SW 1271 (cell line): Measurements from ENCODE around the gene NSMF.

Experiments
- DNase-seq, 2 experiments: peaks; one replicate each; lab custom pipeline; 2025; lab: John Stamatoyannopoulos, UW

NSMF gene, protein sequence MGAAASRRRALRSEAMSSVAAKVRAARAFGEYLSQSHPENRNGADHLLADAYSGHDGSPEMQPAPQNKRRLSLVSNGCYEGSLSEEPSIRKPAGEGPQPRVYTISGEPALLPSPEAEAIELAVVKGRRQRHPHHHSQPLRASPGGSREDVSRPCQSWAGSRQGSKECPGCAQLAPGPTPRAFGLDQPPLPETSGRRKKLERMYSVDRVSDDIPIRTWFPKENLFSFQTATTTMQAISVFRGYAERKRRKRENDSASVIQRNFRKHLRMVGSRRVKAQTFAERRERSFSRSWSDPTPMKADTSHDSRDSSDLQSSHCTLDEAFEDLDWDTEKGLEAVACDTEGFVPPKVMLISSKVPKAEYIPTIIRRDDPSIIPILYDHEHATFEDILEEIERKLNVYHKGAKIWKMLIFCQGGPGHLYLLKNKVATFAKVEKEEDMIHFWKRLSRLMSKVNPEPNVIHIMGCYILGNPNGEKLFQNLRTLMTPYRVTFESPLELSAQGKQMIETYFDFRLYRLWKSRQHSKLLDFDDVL

DNA sequence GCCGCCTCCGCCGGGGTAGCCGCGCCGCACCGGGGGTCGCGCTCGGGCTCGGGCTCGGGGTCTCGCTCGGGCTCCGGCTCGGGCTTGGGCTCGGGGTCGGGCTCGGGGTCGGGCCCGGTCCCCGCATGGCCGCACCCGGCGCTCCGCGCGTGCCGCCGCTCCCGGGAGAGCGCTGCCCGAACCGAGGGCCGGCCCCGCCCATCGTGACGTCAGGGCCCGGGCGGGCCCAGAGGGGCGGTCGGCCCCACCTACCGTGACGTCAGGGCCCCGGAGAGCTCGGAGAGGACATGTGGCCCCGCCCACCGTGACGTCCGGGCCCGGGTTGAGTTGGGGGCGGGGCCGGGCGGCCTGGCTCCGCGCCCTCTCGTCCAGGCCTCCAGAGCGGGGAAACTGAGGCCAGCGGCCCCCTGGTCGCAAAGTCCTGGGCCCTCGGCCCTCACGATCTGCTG, at the start of gene NSMF:
Gene NSMF (minus strand): TSS at position 183 of the 449 bp plus-strand sequence. CDS start 232 bp downstream, outside the sequence.
- peak; percentile 65 to 83 for DNase-seq

DNA sequence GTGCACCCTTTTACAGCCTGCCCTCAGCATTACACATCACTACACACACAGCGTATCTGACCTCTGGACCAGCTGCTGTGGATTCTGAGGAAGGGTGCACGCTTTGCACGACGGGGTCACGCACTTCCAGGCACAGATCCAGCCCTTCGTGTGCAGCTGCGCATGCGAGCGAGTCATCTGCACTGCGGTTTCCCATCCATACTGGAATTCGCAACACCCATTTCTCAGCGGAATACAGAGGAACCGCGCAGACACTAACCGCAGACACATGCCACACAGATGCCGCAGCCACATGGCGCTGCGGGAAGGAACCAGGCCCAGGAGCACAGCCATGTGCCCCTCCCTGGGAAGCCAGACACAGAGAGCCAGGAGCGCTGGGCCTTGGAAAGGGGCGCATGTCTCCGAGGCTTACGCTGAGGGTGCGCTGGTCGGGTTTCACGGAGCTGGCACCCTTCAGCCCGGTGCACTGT, 47.6 kb upstream of the NSMF start:
- no peak for DNase-seq

DNA sequence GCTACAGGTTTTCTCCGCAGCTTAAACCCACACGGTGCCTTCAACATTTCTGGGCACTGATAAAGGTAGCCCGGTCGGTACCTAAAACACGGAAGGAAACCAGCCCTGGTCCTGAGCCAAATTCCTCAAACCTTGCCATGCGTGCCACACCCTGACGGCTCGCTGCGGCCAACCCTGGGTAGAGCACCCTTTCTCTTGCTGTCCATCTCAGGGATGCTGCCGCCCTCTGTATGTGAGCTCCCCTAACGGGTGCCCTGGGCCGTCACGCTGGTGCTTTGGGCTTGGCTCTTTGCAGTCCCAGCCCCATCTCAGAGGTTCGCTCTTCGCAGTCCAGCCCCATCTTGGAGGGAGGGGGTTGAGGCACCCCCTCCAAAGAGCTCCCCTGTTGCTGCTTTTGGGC, 47.1 kb upstream of the NSMF start:
- DNase-seq, result no peak

DNA sequence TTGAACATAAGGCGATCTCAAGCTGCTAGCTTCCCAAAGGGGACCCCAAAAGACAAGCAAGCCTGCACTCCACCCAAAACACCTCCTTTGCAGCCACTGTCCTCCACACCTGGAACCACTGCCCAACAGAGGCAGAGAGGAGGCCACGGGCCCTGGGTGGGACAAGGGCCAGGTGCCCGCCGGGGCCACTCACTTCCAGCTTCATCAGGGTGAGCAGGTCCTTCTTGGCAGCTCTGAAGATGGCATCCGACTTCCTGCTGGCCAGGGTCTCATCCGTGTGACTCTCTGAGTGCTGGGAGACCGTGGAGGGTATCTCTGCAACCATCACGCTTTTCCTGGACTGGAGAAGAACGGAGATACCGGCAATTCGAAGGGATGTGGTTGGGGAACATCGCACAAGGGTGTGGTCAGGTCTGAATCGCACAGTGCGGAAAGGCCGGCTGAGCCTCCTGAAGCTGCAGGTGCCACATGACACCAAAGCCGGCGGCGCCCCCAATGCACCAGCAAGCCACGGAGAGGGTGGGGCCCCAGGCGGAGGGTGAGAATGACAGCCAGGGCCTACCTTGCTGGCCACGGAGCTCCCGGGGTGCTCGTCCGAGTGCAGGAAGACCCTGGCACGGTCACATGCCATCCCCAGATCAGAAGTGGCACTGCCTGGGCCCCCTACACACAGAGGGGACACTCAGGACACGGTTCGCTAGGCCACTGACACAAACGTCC, 46.4 kb upstream of the NSMF start:
- no peak for DNase-seq

DNA sequence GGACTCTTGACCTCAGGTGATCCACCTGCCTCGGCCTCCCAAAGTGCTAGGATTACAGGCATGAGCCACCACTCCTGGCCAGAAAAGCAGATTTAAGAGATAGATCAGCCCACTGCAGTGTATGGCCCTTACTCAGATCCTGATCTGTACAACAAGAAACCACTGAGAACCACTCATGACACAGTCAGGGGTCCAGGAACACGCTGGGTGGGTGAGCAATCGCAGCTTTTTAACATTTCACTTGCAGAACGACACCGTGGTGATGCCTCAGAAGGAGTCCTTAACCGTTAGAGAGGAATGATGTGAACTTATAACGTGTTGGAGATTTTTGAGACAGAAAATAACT, 45.3 kb upstream of the NSMF start:
- DNase-seq, result no peak

DNA sequence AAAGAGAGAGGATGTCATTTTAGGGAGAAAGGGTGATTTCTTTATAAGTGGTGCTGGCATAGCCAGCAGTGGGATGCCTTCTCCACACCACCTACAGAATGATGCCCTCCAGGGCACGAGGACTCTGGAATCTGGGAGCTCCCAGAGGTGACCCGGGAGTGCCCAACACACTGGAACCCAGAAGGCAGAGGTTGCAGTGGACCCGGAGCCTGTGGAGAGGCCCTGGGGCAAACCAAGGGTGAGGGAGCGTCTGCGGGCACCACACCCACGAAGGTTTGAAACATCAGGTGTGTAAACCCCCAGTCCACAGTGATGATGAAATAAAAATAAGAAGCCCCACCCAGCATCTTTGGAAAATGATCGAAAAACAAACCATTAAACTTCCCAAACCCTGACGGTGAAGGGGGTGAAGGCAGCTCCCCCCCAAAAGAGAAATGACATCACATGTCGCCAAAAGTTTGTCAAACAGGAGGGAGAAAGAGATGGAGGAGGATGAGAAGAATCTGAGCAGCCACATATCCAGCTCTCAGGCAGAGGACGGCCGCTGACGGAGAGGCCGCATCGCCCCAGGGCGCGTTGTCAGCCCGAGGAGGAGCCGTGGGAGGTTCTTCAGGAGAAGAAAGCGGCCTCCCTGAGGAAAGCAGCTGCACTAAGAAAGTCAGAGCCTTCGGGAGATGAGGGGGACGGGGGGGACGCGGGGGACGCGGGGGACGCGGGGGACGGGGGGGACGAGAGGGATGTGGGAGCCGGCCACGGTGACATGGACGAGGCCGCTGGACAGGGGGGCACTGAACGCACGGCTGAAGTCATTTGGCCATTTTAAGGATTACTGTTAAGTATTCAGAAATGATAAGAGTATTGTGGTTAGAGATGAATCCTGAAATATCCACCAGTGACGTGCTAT, 43.1 kb upstream of the NSMF start:
- no peak for DNase-seq

DNA sequence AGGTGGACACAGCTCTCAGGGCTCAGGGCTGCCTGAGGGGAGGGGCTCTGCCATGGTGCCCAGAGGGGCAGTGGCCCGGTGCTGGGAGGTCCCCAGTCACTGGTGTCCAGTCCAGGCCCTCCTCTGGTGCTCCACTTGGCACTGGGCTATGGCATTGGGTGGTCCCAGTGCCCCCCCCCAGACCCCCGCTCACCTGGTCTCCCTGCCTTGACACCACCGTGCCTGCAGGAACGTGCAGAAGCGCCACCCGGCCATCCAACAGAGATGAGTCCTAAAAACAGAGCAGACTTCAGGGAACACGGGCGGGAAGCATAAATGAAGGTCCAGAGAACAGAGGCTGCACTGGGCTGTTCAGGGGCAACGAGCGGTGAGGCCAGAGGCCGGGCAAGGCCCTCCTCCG, 42.3 kb upstream of the NSMF start:
- DNase-seq, result no peak

DNA sequence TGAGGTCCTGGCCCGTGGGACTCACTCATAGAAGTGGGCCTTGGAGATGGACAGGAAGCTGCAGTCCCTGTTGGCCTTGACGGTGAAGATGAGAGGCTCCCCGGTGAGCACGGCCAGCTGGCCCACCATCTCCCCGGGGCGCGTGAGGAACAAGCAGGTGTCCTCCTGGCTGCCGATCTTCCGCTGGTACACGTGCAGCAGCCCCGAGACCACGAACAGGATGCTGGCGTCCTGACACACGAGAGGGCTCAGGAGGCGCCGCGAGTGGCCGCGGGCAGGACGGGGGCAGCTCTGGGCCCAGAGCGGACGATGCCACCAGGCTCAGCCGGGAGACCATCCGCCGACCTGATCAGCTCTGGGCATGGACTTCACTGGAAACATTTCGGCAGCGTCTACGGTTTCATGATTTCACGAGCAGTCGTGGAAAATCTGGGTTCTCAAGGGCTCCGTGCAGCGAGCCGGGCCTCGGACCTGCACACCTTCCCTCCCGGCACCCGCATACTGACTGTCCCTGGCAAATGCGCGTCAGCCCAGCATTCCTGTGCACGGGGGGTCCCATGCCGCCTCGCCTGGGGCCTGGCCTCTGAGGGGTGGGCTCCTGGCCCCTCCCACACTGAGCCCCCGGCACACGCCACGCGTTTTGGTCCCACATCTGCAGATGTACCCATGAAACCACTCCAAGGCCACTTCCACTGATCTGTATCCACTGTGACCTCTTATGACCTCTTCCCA, 41.7 kb upstream of the NSMF start:
- no peak for DNase-seq

DNA sequence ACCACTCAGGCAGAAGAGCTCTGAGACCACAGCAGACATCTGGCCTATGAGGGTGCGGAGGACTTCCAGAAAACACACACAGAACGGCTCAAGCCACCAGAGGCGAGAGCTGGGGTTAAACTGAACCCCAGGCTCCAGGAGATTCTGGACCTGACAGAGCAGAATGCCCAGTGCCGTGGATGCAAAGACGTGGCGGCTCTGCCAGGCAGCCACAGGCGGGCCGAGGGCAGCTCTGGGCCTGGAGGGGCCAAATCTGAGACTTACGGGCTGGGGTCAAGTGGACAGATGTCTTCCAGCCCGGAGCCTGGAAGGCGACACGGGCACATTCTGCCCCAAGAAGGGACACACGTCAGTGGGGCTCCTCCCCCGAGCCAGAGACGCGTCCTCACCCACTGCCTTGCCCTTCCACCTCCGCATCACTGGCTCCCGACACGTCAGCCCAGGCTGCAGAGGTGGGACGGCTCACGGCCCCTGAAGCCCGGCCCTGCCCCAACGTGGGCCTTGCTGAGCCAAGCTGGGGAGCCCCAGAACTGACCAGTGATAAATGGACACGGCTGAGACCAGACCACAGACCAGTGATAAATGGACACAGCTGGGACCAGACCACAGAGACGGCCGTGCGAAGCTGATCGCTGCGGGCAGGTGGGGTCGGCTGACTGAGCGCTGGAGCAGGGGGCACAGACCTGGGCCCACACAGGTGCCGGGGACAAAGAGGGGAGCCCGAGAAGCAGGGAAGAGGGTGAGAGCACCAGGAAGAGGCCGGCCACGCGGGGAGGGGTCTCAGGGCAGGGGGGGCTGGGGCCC, 40.9 kb upstream of the NSMF start:
- DNase-seq, result no peak

DNA sequence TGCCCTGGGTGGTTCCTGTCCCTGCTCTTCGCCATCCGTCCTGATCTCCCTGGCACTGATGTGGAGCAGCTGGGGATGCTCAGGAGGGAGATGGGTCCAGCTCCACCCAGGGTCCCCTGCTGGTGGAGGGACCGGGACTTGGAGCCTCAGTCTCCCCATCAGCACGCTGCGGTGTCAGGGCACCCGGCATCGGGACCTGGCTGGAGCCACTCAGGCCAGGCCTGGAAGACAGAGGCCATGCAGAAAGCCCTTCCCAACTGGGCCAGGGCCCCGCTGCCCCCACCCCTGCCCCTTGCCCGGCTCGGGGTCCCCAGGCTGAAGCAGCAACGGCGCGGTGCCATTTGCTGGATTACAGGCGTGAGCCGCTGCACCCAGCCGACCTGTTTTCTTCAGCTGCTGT, 40.3 kb upstream of the NSMF start:
- DNase-seq, result no peak

DNA sequence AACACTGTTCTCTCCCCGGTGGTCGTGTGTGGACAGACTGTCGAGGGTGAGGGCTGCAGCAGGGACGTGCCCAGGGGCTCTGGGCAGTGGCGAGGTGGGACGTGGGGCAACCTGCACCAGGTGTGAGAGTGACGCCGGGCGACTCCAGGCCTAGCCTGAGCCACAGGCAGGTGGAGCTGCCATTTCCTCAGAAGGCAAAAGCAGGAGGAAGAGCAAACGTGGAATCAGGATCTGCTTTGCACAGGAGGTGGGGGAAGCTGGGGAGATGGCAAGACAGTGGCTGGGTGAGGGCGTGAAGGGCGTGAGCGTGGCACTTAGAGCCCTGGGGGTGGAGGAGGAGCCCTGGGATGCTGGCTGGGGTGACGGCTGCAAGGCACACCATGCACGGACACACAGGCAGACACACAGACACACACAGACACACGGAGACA, 39.6 kb upstream of the NSMF start:
- no peak for DNase-seq

DNA sequence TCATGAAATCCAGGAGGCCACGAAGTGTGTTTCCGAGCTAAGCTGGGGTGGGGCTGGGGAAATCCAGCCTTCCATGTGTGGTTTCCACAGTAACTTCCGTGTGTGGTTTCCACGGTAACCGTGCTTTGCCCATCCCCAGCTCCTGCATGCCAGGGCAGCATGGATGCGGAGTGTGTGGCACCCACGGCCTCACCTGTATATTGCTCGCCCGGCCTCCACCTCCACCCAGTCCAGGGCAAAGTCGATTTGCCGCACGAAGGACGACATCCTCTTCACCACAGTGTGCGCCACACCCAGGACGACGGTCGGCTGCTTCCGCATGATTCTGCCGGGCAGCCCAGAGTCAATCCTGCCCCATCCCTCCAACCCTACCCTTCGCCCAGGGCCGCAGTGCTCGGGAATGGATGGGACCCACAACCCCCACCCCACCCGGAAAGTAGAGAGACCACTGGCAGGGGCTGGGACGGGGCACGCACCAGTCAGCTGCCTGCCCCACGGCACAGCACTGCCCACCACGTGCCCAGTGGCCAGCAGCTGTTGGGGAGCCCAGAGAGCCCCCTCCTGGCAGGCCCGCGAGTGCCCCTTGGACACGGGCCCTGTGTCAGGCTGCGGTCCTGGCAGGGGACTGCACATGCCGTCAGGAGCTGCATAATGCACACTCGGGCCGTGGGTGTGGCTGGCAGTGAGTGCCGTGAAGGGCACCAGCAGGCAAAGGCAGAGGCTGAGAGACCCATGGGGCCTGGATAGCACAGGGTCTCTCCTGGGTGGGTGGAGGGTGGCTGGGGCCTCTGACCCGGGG, 39.0 kb upstream of the NSMF start:
- DNase-seq, result no peak

DNA sequence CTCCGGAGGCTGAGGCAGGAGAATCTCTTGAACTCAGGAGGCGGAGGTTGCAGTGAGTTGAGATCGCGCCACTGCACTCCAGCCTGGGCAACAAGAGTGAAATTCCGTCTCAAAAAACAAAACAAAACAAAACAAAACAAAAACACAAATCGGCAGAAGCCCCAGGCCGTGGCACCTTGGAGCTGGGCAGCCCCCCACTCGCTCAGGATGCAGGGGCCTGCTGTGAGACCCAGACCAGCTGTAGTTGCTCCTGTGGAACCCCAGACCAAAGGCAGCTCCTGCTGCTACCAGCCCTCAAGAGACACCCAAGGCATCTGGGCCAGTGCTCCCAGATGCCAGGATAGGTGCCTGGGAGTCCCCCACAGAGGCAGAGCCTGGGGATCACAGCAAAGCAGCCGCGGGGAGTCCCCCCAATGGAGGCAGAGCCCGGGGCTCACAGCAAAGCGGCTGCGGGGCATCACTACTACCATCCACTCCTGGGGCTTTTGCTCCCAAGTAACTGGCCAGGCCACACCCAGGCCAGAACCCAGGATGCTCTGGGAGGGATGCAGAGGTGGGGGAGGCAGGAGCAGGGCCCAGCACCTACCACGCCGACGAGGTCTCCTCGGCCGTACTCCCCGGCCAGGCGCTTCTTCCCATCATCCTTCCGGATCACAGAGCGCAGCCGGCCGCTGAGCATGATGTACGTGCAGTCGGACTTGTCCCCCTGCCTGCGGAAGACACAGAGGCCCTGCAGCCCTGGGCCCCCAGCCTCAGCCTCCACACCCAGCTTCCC, 37.7 kb upstream of the NSMF start:
- no peak for DNase-seq

DNA sequence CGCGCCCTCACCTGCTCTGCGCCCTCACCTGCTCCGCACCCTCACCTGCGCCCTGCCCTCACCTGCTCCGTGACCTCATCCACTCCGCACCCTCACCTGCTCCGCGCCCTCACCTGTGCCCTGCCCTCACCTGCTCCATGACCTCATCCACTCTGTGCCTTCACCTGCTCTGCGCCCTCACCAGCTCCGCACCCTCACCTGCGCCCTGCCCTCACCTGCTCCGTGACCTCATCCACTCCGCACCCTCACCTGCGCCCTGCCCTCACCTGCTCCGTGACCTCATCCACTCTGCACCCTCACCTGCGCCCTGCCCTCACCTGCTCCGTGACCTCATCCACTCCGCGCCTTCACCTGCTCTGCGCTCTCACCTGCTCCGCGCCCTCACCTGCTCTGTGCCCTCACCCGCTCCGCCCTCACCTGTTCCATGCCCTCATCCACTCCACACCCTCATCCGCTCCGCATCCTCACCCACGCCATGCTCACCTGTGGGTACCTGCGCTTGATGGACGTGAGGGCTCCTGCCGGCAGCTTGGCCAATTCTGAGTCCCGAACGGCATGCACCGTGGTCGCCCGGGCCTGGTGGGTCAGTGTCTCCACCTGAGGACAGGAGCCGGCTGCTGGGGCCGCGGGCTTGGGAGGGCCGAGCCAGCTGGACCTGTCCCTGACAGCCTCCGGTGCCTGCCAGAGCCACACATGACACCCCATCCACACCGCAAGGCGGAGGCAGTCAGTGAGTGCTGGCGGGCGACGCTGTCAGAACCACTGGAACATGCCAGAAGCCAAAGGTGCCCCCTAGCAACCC, 35.6 kb upstream of the NSMF start:
- DNase-seq, result no peak

DNA sequence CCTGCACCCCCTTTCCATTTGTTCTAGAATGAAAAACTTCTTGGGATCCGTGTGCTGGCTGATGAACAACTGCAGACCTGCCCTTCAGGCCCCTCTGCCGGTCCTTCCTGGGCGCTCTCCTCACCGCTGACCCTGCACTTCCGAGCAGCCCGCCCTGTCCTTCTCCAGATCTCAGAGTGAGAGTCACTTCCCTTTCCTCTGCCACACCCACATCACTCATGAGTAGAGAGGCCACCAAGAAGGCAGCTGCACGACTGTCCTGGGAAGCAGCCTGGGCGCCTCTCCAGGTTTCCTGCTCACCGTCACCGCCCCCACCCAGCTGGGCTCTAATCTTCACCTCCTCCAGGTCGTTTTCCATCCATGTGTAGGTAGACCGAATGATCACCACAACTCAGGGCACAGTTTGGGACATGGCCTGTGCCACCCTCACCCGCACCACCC, 35.0 kb upstream of the NSMF start:
- peak in 1 of 2 experiments; percentile 27 for DNase-seq

DNA sequence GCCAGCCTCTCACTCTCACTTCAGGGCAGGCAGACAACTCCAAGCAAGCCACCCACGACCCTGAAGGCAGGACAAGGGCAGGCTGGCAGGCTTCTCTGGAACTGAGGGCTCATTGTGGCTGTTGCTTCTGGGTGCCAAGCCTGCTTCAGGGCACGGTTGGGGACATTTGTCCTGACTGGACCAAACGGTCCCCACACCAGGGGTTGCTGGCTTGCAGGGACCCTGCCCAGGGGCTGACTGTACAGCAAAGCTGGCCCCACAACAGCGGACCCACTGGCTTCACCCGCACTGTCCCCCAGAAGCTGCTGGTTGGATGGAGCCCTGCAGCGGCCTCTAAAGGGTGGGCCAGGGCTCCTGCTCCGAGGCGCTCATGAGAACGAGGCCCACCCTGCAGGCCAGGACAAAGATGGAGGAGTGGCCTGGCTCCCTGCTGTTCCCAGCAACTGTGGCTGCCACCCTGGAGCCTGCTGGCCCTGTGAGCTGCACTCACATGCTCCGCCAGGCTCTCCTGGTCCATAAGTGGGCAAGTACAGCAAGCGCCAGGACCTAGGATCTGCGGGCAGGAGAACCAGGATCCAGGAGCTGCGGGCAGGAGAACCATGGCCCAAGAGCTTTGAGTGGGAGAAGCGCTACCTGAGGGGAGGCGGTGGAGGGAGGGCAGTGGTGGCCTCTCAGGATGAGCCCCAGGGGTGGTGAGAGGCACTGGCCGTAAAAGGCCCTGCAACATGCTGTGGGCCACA, 34.4 kb upstream of the NSMF start:
- no peak for DNase-seq
